RWPE1 (cell line): ENCODE results near the gene TBC1D10B.
A peak's percentile ranks its signal among the peaks of the same experiment; 100 is the strongest.

Experiments used
- CTCF ChIA-PET: fragments of 350-600 bp; sonication (Branson Sonifier 250); formaldehyde crosslinking; extraction: SDS; loops from one replicate; lab custom pipeline; 2021; lab: Yijun Ruan, JAX
- POLR2A ChIA-PET: fragments of 400-600 bp; formaldehyde crosslinking; extraction: SDS; loops from one replicate; lab custom pipeline; 2020; ENCODE audit warnings: antibody characterized with exemption; ENCODE audit not compliant: low non-redundant PET; lab: Yijun Ruan, JAX
- DNase-seq: peaks from one replicate; pipeline ENCODE4 v3.0.0; 2012; ENCODE audit warnings: low spot score
- H3K27ac ChIP-seq: fragments of 450-650 bp; 2 replicates; pipeline ENCODE4 v1.5.1; 2017
- TF ChIP-seq, protein P1 (sequence below): fragments of 450-650 bp; conservative IDR thresholded peaks from 2 replicates; pipeline ENCODE4 v1.5.1; 2017; ENCODE audit warnings: low read depth, mild to moderate bottlenecking

The TBC1D10B gene

DNA sequence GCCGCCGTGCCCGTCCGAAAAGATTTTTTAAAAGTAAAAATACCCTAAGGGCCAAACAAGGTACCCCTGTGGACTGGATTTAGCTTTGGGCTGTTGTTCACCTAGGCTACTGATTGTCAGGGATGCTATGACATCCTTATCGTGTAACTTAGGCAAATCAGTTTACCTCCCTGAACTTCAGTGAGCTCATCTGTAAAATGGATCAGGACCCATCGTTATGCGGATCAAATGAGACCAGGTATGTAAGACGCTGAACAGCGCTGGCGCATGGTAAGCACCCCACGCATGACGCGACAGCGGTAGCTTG is 36.5 kb upstream of the TBC1D10B start:
- ChIA-PET CTCF (interaction anchor here (0.7 to 1.2 kb wide), 3 partner anchors 12 to 330 kb away, joined by 3 to 5 read pairs (median 4); no protein-coding TSS in a partner anchor), POLR2A (interaction anchor here (0.5 kb wide), 1 partner anchor 43 kb away, joined by 3 read pairs; no protein-coding TSS in a partner anchor)
- no peak for DNase-seq
- TF ChIP-seq, protein P1, sequence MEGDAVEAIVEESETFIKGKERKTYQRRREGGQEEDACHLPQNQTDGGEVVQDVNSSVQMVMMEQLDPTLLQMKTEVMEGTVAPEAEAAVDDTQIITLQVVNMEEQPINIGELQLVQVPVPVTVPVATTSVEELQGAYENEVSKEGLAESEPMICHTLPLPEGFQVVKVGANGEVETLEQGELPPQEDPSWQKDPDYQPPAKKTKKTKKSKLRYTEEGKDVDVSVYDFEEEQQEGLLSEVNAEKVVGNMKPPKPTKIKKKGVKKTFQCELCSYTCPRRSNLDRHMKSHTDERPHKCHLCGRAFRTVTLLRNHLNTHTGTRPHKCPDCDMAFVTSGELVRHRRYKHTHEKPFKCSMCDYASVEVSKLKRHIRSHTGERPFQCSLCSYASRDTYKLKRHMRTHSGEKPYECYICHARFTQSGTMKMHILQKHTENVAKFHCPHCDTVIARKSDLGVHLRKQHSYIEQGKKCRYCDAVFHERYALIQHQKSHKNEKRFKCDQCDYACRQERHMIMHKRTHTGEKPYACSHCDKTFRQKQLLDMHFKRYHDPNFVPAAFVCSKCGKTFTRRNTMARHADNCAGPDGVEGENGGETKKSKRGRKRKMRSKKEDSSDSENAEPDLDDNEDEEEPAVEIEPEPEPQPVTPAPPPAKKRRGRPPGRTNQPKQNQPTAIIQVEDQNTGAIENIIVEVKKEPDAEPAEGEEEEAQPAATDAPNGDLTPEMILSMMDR, result no peak
- peak overlapping the region; percentile 76 for H3K27ac ChIP-seq

DNA sequence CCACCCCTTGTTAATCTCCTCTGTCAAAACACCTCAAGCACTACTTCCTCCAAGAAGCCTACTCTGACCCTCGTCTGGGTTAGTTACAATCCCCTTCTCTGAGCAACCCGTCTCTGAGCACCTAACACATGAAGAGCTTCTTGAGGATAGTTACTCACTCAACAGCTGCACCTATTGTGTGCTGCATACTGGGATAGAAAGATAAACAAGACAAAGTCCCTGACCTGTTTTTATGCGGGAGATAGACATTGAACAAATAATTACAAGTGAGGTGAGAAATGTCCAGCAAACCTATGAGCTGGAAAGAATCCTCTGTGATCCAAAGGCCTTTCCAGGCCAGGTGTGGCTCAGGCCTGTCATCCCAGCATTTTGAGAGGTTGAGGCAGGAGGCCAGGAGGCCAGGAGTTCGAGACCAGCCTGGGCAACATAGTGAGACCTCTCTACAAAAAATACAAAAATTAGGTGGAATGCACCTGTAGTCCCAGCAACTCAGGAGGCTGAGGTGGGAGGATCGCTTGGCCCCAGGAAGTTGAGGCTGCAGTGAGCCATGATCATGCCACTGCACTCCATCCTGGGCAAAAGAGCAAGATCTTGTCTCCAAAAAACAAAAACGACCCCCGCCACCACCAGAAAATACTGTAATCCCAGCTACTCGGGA is 31.6 kb upstream of the TBC1D10B start:
- no peak overlapping the region for H3K27ac ChIP-seq
- TF ChIP-seq, protein P1, result no peak
- POLR2A ChIA-PET, result no interaction called here
- DNase-seq, result no peak
- CTCF ChIA-PET, result no interaction called here

DNA sequence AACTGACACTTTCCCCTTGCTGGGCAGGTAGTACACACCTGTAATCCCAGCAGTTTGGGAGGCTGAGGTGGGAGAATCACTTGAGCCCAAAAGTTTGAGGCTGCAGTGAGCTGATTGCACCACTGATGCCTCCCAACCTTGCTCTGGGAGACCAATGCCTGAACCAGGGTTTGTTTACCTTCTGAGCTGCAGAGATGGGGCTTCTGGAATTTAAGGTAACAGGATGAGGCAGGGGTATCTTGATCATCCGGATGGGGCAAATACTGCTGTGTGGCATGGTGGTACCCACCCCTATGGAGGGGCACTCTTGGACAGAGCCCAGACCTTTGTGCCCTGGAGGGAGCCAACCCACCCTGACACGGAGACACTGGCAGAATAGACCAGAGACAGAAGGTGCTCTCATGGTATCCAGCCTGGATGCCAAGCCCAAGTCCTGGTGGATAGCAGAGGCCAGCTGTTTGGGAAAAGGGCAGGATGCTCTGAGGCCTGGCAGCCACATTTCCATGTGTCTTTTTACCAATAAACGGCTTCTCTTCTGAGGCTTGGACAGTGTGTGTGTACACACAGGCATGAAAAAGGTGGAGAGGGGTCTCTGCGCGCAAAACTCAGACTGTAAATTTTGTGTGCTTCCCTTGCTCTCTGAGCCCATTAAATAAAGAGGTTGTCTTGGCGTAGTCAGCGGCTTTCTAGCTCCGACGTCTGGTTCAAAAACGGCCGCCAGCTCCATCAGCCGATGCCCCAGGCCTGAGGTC is 29.3 kb upstream of the TBC1D10B start:
- H3K27ac ChIP-seq, result peak overlapping the region; percentile 96
- no peak for DNase-seq
- ChIA-PET POLR2A (no interaction called here), CTCF (interaction anchor here (1.0 kb wide), 1 partner anchor 10 kb away, joined by 3 read pairs; no protein-coding TSS in a partner anchor)
- TF ChIP-seq, protein P1, result no peak

DNA sequence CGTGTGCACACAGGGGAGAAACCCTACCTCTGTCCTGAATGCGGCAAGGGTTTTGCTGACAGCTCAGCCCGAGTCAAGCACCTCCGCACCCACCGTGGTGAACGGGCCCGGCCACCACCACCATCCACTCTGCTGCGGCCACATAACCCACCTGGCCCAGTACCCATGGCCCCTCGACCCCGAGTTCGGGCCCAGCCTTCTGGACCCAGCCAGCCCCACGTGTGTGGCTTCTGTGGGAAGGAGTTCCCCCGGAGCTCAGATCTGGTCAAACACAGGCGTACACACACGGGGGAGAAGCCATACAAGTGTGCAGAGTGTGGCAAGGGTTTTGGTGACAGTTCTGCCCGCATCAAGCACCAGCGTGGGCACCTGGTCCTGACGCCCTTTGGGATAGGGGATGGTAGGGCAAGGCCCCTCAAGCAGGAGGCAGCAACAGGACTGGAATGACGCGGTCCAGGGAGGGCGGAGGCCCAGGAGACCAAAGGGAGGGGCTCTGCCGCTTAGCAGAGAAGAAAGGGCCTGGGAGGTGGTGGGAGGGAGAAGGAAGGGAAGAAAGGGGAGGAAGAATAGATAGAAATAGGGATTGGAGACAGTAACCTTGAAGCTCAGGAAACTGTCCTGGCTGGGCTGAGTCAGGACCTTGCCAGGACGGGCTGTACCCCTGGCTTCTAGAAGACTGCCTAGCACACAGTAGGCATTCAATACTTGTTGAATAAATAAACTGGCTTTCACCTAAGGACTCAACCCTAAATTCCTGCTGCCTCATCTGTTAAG is 28.6 kb upstream of the TBC1D10B start:
- TF ChIP-seq, protein P1, result no peak
- ChIA-PET CTCF (no interaction called here), POLR2A (no interaction called here)
- H3K27ac ChIP-seq, result peak overlapping the region; percentile 96
- no peak for DNase-seq

DNA sequence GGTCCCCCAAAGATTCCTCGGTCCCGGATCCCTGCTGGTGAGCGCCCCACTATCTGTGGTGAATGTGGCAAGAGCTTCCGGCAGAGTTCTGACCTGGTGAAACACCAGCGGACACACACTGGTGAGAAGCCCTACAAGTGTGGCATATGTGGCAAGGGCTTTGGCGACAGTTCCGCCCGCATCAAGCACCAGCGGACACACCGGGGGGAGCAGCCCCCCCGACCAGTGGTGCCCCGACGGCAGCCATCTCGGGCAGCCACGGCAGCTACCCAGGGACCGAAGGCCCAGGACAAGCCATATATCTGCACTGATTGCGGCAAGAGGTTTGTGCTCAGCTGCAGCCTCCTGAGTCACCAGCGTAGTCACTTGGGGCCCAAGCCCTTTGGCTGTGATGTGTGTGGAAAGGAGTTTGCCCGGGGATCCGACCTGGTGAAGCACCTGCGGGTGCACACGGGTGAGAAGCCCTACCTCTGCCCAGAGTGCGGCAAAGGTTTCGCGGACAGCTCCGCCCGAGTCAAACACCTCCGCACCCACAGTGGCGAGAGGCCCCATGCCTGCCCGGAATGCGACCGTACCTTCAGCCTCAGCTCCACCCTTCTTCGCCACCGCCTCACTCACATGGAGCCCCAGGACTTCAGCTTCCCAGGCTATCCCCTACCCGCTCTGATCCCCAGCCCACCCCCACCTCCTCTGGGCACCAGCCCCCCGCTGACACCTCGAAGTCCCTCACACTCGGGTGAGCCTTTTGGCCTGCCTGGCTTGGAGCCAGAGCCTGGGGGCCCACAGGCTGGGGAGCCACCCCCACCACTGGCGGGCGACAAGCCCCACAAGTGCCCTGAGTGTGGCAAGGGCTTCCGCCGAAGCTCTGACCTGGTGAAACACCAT is 27.7 kb upstream of the TBC1D10B start:
- H3K27ac ChIP-seq, result peak overlapping the region; percentile 96
- ChIA-PET POLR2A (no interaction called here), CTCF (no interaction called here)
- TF ChIP-seq, protein P1, result no peak
- DNase-seq, result no peak
